ENCODE data around the gene DYNC1H1.
"Not testable (repeated sequence)": the region's sequence is repeated elsewhere in the genome, so short reads cannot be mapped to it uniquely, and the experiment has no call there.

Gene DYNC1H1

DNA sequence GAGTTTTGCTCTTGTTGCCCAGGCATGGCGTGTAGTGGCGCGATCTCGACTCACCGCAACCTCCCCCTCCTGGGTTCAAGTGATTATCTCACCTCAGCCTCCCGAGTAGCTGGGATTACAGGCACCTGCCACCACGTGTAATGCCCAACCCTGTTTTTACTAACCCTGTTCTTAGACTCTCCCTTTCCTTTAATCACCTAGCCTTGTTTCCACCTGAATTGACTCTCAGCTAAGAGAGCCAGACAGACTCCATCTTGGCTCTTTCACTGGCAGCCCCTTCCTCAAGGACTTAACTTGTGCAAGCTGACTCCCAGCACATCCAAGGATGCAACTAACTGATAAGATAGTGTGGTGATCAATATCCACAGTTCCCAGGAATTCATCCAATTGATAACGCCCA, 100.2 kb downstream of the DYNC1H1 start:
- not testable (repeated sequence) for H3K9ac ChIP-seq (ENCODE audit: low read length)

GRCh38 chr14:102066041-102066451, 101.7 kb downstream of the DYNC1H1 start:
- WGBS (ENCODE audit: extremely low coverage, insufficient coverage, low lambda C conversion rate): no CpG with 5 or more reads among the region's 12 CpGs
- no peak overlapping the region for H3K4me2 ChIP-seq (ENCODE audit: low read length)
- no peak overlapping the region for H3K9ac ChIP-seq (ENCODE audit: low read length)
- H3K18ac ChIP-seq (ENCODE audit: low read length): no peak overlapping the region
- no peak overlapping the region for H3K4ac ChIP-seq (ENCODE audit: low read depth, low read length)
- H3K36me3 ChIP-seq (ENCODE audit: control insufficient read depth, insufficient read depth, low read length): no peaks in the 10 kb centered on the region
- H2BK5ac ChIP-seq (ENCODE audit: low read length): no peak overlapping the region
- no peak overlapping the region for H2BK120ac ChIP-seq (ENCODE audit: low read depth, low read length)
- no peak overlapping the region for H4K5ac ChIP-seq (ENCODE audit: low read length)
- H3K79me2 ChIP-seq (ENCODE audit: control insufficient read depth, insufficient read depth, low read length): no peaks in the 10 kb centered on the region
- no peaks in the 10 kb centered on the region for H3K27me3 ChIP-seq (ENCODE audit: insufficient read depth, low read length, poor library complexity)
- no peak overlapping the region for H2AK5ac ChIP-seq (ENCODE audit: low read length)
- H3K27ac ChIP-seq (ENCODE audit: low read depth, low read length): no peak overlapping the region
- no peaks in the 10 kb centered on the region for H3K79me1 ChIP-seq (ENCODE audit: low read length)
- H3K23ac ChIP-seq (ENCODE audit: low read length): no peak overlapping the region
- H3K56ac ChIP-seq (ENCODE audit: low read length): no peak overlapping the region
- no peaks in the 10 kb centered on the region for H3K4me1 ChIP-seq (ENCODE audit: control insufficient read depth, low read depth, low read length)
- DNase-seq: no peak
- no peak overlapping the region for H3K4me3 ChIP-seq (ENCODE audit: low read length)
- no peak overlapping the region for H4K8ac ChIP-seq (ENCODE audit: low read depth, low read length)
- H2BK15ac ChIP-seq (replicated peaks; ENCODE audit: low read depth): no peak overlapping the region

More for the DNA sequence above, 100.2 kb downstream of the DYNC1H1 start:
- not testable (repeated sequence) for H3K4ac ChIP-seq (ENCODE audit: low read depth, low read length); H3K27ac ChIP-seq (ENCODE audit: low read depth, low read length); DNase-seq; H3K56ac ChIP-seq (ENCODE audit: low read length); H2BK5ac ChIP-seq (ENCODE audit: low read length); H3K4me2 ChIP-seq (ENCODE audit: low read length); H3K18ac ChIP-seq (ENCODE audit: low read length); H3K4me3 ChIP-seq (ENCODE audit: low read length); H2BK15ac ChIP-seq (replicated peaks; ENCODE audit: low read depth); H3K79me1 ChIP-seq (ENCODE audit: low read length); H3K79me2 ChIP-seq (ENCODE audit: control insufficient read depth, insufficient read depth, low read length); H2AK5ac ChIP-seq (ENCODE audit: low read length); H2BK120ac ChIP-seq (ENCODE audit: low read depth, low read length); H3K4me1 ChIP-seq (ENCODE audit: control insufficient read depth, low read depth, low read length); H3K36me3 ChIP-seq (ENCODE audit: control insufficient read depth, insufficient read depth, low read length); H3K23ac ChIP-seq (ENCODE audit: low read length); H3K27me3 ChIP-seq (ENCODE audit: insufficient read depth, low read length, poor library complexity); H4K5ac ChIP-seq (ENCODE audit: low read length); H4K8ac ChIP-seq (ENCODE audit: low read depth, low read length)
- no CpG with 5 or more reads among the region's 8 CpGs for WGBS (ENCODE audit: extremely low coverage, insufficient coverage, low lambda C conversion rate)

DNA sequence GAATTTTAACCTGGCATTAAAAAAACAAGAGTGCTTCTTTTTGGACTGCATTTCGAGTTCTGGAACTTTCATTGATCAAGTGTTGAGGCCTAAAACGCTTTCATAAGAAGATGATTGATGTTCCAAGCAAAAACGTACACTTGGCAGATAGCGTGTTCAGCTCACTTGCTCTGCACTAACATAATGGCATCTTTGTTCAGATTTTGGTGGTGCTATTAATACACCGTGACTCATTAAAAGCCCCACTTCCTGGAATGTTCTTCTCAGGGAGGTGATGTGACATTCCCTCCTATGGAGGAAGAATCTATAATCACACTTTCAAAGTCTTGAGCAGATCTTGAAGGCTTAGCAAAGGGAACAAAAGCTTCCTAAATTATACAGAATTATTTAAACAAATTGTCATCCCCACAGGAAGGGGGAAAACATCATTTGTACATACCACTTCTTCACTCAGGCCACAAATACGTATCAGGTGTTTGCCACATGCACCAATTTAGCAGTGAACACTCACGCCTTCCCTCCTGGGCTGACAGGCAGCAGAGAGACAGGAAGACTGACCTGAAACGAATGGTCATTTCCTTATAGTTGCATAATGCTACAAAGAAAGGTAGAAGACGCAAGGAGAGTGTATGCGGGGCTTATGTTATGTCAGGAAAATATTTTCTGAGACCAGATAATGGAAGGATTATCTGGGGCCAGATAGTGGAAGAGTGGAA, 107.1 kb downstream of the DYNC1H1 start:
- H3K27me3 ChIP-seq (ENCODE audit: insufficient read depth, low read length, poor library complexity): no peaks in the 10 kb centered on the region
- no peak for DNase-seq
- no CpG with 5 or more reads among the region's 10 CpGs for WGBS (ENCODE audit: extremely low coverage, insufficient coverage, low lambda C conversion rate)
- H3K79me1 ChIP-seq (ENCODE audit: low read length): no peaks in the 10 kb centered on the region
- no peaks in the 10 kb centered on the region for H3K79me2 ChIP-seq (ENCODE audit: control insufficient read depth, insufficient read depth, low read length)
- no peaks in the 10 kb centered on the region for H3K36me3 ChIP-seq (ENCODE audit: control insufficient read depth, insufficient read depth, low read length)
- no peak overlapping the region for H2BK120ac ChIP-seq (ENCODE audit: low read depth, low read length)
- no peak overlapping the region for H3K56ac ChIP-seq (ENCODE audit: low read length)
- H3K9ac ChIP-seq (ENCODE audit: low read length): no peak overlapping the region
- H4K5ac ChIP-seq (ENCODE audit: low read length): no peak overlapping the region
- H3K4me2 ChIP-seq (ENCODE audit: low read length): no peak overlapping the region
- no peaks in the 10 kb centered on the region for H3K4me1 ChIP-seq (ENCODE audit: control insufficient read depth, low read depth, low read length)
- no peak overlapping the region for H3K4ac ChIP-seq (ENCODE audit: low read depth, low read length)
- H3K18ac ChIP-seq (ENCODE audit: low read length): no peak overlapping the region
- no peak overlapping the region for H2AK5ac ChIP-seq (ENCODE audit: low read length)
- H3K27ac ChIP-seq (ENCODE audit: low read depth, low read length): no peak overlapping the region
- no peak overlapping the region for H2BK5ac ChIP-seq (ENCODE audit: low read length)
- H3K23ac ChIP-seq (ENCODE audit: low read length): no peak overlapping the region
- H4K8ac ChIP-seq (ENCODE audit: low read depth, low read length): no peak overlapping the region
- no peak overlapping the region for H2BK15ac ChIP-seq (replicated peaks; ENCODE audit: low read depth)
- H3K4me3 ChIP-seq (ENCODE audit: low read length): no peak overlapping the region

DNA sequence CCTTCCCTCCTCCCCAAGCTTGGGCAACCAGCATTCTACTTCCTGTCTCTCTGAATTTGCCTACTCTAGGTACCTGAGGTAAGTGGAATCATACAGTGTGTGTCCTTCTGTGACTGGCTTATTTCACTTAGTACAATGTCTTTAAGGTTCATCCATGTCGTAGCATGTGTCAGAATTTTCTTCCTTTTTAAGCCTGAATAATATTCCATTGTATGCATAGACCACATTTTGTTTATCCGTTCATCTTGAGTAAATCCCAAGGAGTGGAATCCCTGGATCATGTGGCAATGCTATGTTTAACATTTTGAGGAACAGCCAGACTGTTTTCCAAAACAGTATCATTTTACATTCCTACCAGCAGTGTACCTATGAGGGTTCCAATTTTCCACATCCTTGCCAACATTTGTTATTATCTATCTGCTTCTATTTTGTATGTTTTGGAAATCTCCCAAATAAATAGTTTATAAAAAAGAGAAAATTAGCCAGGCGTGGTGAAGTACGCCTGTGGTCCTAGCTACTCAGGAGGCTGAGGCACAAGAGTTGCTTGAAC, 110.1 kb downstream of the DYNC1H1 start:
- Histone ChIP-seq H3K23ac (ENCODE audit: low read length) (no peak overlapping the region), H2AK5ac (ENCODE audit: low read length) (no peak overlapping the region), H3K4me1 (ENCODE audit: control insufficient read depth, low read depth, low read length) (no peaks in the 10 kb centered on the region), H2BK5ac (ENCODE audit: low read length) (no peak overlapping the region), H3K27me3 (ENCODE audit: insufficient read depth, low read length, poor library complexity) (no peaks in the 10 kb centered on the region), H3K56ac (ENCODE audit: low read length) (no peak overlapping the region), H4K8ac (ENCODE audit: low read depth, low read length) (no peak overlapping the region), H2BK15ac (replicated peaks; ENCODE audit: low read depth) (no peak overlapping the region), H3K27ac (ENCODE audit: low read depth, low read length) (no peak overlapping the region), H2BK120ac (ENCODE audit: low read depth, low read length) (no peak overlapping the region), H3K36me3 (ENCODE audit: control insufficient read depth, insufficient read depth, low read length) (peaks cover 4% of the 10 kb centered on the region), H3K79me1 (ENCODE audit: low read length) (no peaks in the 10 kb centered on the region), H3K9ac (ENCODE audit: low read length) (no peak overlapping the region), H3K4ac (ENCODE audit: low read depth, low read length) (no peak overlapping the region), H3K18ac (ENCODE audit: low read length) (no peak overlapping the region), H4K5ac (ENCODE audit: low read length) (no peak overlapping the region), H3K4me2 (ENCODE audit: low read length) (no peak overlapping the region), H3K4me3 (ENCODE audit: low read length) (no peak overlapping the region), H3K79me2 (ENCODE audit: control insufficient read depth, insufficient read depth, low read length) (no peaks in the 10 kb centered on the region)
- WGBS (ENCODE audit: extremely low coverage, insufficient coverage, low lambda C conversion rate): no CpG with 5 or more reads among the region's 4 CpGs
- DNase-seq: no peak

GRCh38 chr14:102075155-102075554, 110.8 kb downstream of the DYNC1H1 start:
- Histone ChIP-seq H4K5ac (ENCODE audit: low read length) (no peak overlapping the region), H3K4me3 (ENCODE audit: low read length) (no peak overlapping the region), H3K18ac (ENCODE audit: low read length) (no peak overlapping the region), H3K23ac (ENCODE audit: low read length) (no peak overlapping the region), H3K27ac (ENCODE audit: low read depth, low read length) (no peak overlapping the region), H3K9ac (ENCODE audit: low read length) (no peak overlapping the region), H3K27me3 (ENCODE audit: insufficient read depth, low read length, poor library complexity) (no peaks in the 10 kb centered on the region), H2AK5ac (ENCODE audit: low read length) (no peak overlapping the region), H3K79me2 (ENCODE audit: control insufficient read depth, insufficient read depth, low read length) (no peaks in the 10 kb centered on the region), H3K4ac (ENCODE audit: low read depth, low read length) (no peak overlapping the region), H2BK15ac (replicated peaks; ENCODE audit: low read depth) (no peak overlapping the region), H3K56ac (ENCODE audit: low read length) (no peak overlapping the region), H3K36me3 (ENCODE audit: control insufficient read depth, insufficient read depth, low read length) (peaks cover 9% of the 10 kb centered on the region), H3K4me2 (ENCODE audit: low read length) (no peak overlapping the region), H3K79me1 (ENCODE audit: low read length) (no peaks in the 10 kb centered on the region), H2BK5ac (ENCODE audit: low read length) (no peak overlapping the region), H3K4me1 (ENCODE audit: control insufficient read depth, low read depth, low read length) (no peaks in the 10 kb centered on the region), H4K8ac (ENCODE audit: low read depth, low read length) (no peak overlapping the region), H2BK120ac (ENCODE audit: low read depth, low read length) (no peak overlapping the region)
- no peak for DNase-seq
- WGBS (ENCODE audit: extremely low coverage, insufficient coverage, low lambda C conversion rate): no CpG with 5 or more reads among the region's 4 CpGs

- Histone ChIP-seq H3K23ac (ENCODE audit: low read length) (no peak overlapping the region), H2BK15ac (replicated peaks; ENCODE audit: low read depth) (no peak overlapping the region), H4K8ac (ENCODE audit: low read depth, low read length) (no peak overlapping the region), H3K36me3 (ENCODE audit: control insufficient read depth, insufficient read depth, low read length) (peaks cover 18% of the 10 kb centered on the region), H3K27me3 (ENCODE audit: insufficient read depth, low read length, poor library complexity) (no peaks in the 10 kb centered on the region), H3K27ac (ENCODE audit: low read depth, low read length) (no peak overlapping the region), H2AK5ac (ENCODE audit: low read length) (no peak overlapping the region), H3K79me2 (ENCODE audit: control insufficient read depth, insufficient read depth, low read length) (no peaks in the 10 kb centered on the region), H3K4ac (ENCODE audit: low read depth, low read length) (no peak overlapping the region), H3K18ac (ENCODE audit: low read length) (no peak overlapping the region), H3K4me2 (ENCODE audit: low read length) (no peak overlapping the region), H3K4me3 (ENCODE audit: low read length) (no peak overlapping the region), H3K56ac (ENCODE audit: low read length) (no peak overlapping the region), H3K4me1 (ENCODE audit: control insufficient read depth, low read depth, low read length) (no peaks in the 10 kb centered on the region), H2BK120ac (ENCODE audit: low read depth, low read length) (no peak overlapping the region), H2BK5ac (ENCODE audit: low read length) (no peak overlapping the region), H3K79me1 (ENCODE audit: low read length) (peaks cover 3% of the 10 kb centered on the region), H4K5ac (ENCODE audit: low read length) (no peak overlapping the region), H3K9ac (ENCODE audit: low read length) (no peak overlapping the region)
- no peak for DNase-seq
- WGBS (ENCODE audit: extremely low coverage, insufficient coverage, low lambda C conversion rate): no CpG with 5 or more reads among the region's 5 CpGs
These were observed 113.0 kb downstream of the DYNC1H1 start for GRCh38 chr14:102077382-102077709.
